ENCODE data around the gene CCL28. TPM values are rescaled to one million over a fixed set of nuclear protein-coding genes. Genes with fewer than 3 reads are reported as not detected.

CCL28 gene
- total and polyA plus RNA-seq, 8 donors, result 0.45 to 23.3 (median 8.9) TPM; not detected in 1

- intact Hi-C loops (cut with DNase I; ENCODE audit: low total_unique reads), result no loop called here
- H3K4me1 ChIP-seq, result peaks cover 0 to 20% (median 10%) of the 10 kb centered on the region in 4 donors
Observed at GRCh38 chr5:43396762-43397304, 15.4 kb downstream of the CCL28 start.

GRCh38 chr5:43390471-43390870 lies 21.7 kb downstream of the CCL28 start:
- DNase-seq, result no peak
- Histone ChIP-seq H3K36me3 (peaks cover 0 to 20% (median 17%) of the 10 kb centered on the region in 4 donors), H3K27ac (no peak overlapping the region), H3K27me3 (no peaks in the 10 kb centered on the region), H3K4me1 (peaks cover 0 to 12% (median 7%) of the 10 kb centered on the region in 4 donors), H3K4me3 (no peak overlapping the region), H3K9me3 (no peaks in the 10 kb centered on the region)
- intact Hi-C loops (cut with DNase I; ENCODE audit: low total_unique reads), result no loop called here
- WGBS, 5 donors, result 53 to 92% (median 72%) methylated on average over 1 of the region's 1 CpG
- TF ChIP-seq EP300 (IDR thresholded peaks at IDR 0.05) (no peak), POLR2A (IDR thresholded peaks at IDR 0.05) (no peak), POLR2AphosphoS5 (IDR thresholded peaks at IDR 0.05) (no peak)
- TF ChIP-seq, protein P1, sequence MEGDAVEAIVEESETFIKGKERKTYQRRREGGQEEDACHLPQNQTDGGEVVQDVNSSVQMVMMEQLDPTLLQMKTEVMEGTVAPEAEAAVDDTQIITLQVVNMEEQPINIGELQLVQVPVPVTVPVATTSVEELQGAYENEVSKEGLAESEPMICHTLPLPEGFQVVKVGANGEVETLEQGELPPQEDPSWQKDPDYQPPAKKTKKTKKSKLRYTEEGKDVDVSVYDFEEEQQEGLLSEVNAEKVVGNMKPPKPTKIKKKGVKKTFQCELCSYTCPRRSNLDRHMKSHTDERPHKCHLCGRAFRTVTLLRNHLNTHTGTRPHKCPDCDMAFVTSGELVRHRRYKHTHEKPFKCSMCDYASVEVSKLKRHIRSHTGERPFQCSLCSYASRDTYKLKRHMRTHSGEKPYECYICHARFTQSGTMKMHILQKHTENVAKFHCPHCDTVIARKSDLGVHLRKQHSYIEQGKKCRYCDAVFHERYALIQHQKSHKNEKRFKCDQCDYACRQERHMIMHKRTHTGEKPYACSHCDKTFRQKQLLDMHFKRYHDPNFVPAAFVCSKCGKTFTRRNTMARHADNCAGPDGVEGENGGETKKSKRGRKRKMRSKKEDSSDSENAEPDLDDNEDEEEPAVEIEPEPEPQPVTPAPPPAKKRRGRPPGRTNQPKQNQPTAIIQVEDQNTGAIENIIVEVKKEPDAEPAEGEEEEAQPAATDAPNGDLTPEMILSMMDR (IDR thresholded peaks at IDR 0.05), result no peak

More at GRCh38 chr5:43396762-43397304, 15.4 kb downstream of the CCL28 start:
- Histone ChIP-seq H3K27me3 (peaks cover 0 to 6% (median 0%) of the 10 kb centered on the region in 3 donors), H3K27ac (peak overlapping the region; percentile 74 to 85 (median 77)), H3K9me3 (no peaks in the 10 kb centered on the region), H3K4me3 (peak overlapping the region; percentile 53 to 62 (median 54)), H3K36me3 (no peaks in the 10 kb centered on the region)
- DNase-seq, result peak; percentile 66 to 75
- TF ChIP-seq EP300 (IDR thresholded peaks at IDR 0.05) (no peak), POLR2A (IDR thresholded peaks at IDR 0.05) (no peak), POLR2AphosphoS5 (IDR thresholded peaks at IDR 0.05) (peak in 2 of 3 donors; percentile 21 to 64)
- TF ChIP-seq, protein P1 (IDR thresholded peaks at IDR 0.05), result no peak
- WGBS, 5 donors, result 1 to 3% (median 3%) methylated on average over 53 of the region's 53 CpGs

GRCh38 chr5:43389679-43390329 lies 22.4 kb downstream of the CCL28 start:
- 22 to 28% (median 27%) methylated on average over 4 of the region's 4 CpGs for WGBS, 5 donors
- DNase-seq, result peak; percentile 53 to 90
- Histone ChIP-seq H3K9me3 (no peaks in the 10 kb centered on the region), H3K36me3 (peaks cover 0 to 20% (median 17%) of the 10 kb centered on the region in 4 donors), H3K27me3 (no peaks in the 10 kb centered on the region), H3K4me3 (no peak overlapping the region), H3K4me1 (peaks cover 0 to 12% (median 7%) of the 10 kb centered on the region in 4 donors), H3K27ac (no peak overlapping the region)
- TF ChIP-seq POLR2A (IDR thresholded peaks at IDR 0.05) (no peak), EP300 (IDR thresholded peaks at IDR 0.05) (no peak), POLR2AphosphoS5 (IDR thresholded peaks at IDR 0.05) (peak in 2 of 3 donors; percentile 26 to 48)
- TF ChIP-seq, protein P1 (IDR thresholded peaks at IDR 0.05), result peak in 5 of 7 experiments; percentile 75 to 86 (median 79)
- intact Hi-C loops (cut with DNase I; ENCODE audit: low total_unique reads), result no loop called here

DNA sequence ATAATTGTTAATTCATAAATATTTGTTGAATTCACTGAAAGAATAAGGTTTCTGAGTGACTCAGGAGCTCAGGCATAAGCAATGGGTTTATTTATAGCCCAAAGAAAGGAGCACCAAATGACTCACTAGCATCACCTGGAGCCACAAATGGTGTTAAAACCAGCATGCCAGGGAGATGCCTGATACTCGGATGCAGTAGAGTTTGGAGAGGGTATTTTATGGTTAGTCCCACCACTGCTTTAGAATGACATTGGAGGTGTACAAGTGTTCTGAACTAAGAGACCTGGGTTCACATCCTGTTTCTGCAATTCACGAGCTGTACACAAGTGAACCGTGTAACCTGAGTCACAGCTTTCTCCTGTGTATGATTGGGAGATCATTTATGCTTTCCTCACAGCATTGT lies 25.2 kb downstream of the CCL28 start:
- Histone ChIP-seq H3K4me1 (peaks cover 0 to 12% (median 6%) of the 10 kb centered on the region in 4 donors), H3K36me3 (peaks cover 0 to 35% (median 23%) of the 10 kb centered on the region in 4 donors), H3K27ac (no peak overlapping the region), H3K4me3 (no peak overlapping the region), H3K27me3 (no peaks in the 10 kb centered on the region), H3K9me3 (no peaks in the 10 kb centered on the region)
- no peak for TF ChIP-seq EP300 (IDR thresholded peaks at IDR 0.05)
- TF ChIP-seq, protein P1 (IDR thresholded peaks at IDR 0.05), result no peak
- no peak for TF ChIP-seq POLR2AphosphoS5 (IDR thresholded peaks at IDR 0.05)
- TF ChIP-seq POLR2A (IDR thresholded peaks at IDR 0.05), result no peak
- WGBS, 5 donors, result 64 to 76% (median 67%) methylated on average over 3 of the region's 3 CpGs
- no peak for DNase-seq
- intact Hi-C loops (cut with DNase I; ENCODE audit: low total_unique reads), result no loop called here
